ENCODE results near the gene LRFN2.

- TF ChIP-seq CTCF (conservative IDR thresholded peaks at IDR 0.05; ENCODE audit: low read depth in 2 of 2): no peak
- no peak for TF ChIP-seq ZNF331 (CRISPR knock-in tag; IDR thresholded peaks at IDR 0.05; ENCODE audit: low read depth)
- TF ChIP-seq EZH2 (IDR thresholded peaks at IDR 0.05; ENCODE audit: low read depth, unreplicated experiment): no peak
- TF ChIP-seq POLR2AphosphoS5 (IDR thresholded peaks at IDR 0.05; ENCODE audit: low read depth): no peak
- TF ChIP-seq EZH2phosphoT487 (IDR thresholded peaks at IDR 0.05; ENCODE audit: unreplicated experiment): no peak
- TF ChIP-seq JUNB (IDR thresholded peaks at IDR 0.05; ENCODE audit: unreplicated experiment): no peak
These were observed 103.1 kb downstream of the LRFN2 start for GRCh38 chr6:40484066-40484465.

Data from GM23338 (cell line).